Stimulated activated CD8-positive, alpha-beta memory T cell treated with anti-CD3 and anti-CD28 coated beads, Interleukin-15, amount 100 ng/mL, for 48 hours (primary cell): ENCODE data around the gene VWC2L.

Experiments
- DNase-seq, 2 donors: peaks; one replicate each; pipeline ENCODE4 v3.0.0-alpha.2; 2020; ENCODE audit warnings: low read depth in 2 of 2

Gene VWC2L

GRCh38 chr2:214410918-214411554 lies at the start of gene VWC2L:
Gene VWC2L, plus strand, starts transcription at chr2:214411054. Its CDS starts 3,140 bp downstream, at chr2:214414194.
- DNase-seq = peak in 1 of 2 donors; percentile 1

DNA sequence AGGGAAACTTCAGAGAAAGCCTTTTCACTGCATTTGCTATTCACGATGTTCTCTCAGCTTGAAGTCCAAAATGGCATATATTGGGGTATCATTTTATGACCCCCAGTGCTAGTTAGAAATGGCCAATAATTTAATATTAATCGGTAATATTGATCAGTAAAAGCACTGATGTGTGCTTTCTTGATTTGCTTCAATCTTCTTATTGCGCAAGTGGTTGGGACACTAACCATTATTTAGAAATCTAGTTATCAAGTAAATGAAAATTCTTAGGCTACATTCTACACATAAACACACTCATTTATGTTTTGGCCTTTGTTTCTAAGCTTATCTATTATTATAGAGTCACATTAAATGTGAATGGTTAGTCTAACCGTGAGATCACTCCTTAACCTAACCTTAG lies 49.7 kb upstream of the VWC2L start:
- no peak for DNase-seq

DNA sequence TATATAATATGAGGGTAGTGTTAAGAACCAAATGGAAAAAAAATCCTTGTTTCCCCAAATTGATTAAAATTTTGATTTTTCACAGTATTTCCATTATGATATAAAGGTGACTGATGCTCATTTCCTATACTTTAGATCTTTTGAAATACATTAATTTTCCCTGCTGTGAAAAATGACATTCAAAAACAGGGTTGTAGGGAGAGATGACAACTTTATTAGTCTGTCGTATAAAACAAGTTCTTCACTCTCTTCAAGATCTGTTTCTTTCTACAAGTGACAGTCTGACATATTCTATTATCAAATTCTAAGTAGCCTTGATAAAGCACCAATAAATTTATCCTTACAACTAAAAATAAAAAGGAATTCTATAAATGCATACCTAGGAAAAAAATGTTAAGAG lies 45.3 kb upstream of the VWC2L start:
- DNase-seq = no peak

DNA sequence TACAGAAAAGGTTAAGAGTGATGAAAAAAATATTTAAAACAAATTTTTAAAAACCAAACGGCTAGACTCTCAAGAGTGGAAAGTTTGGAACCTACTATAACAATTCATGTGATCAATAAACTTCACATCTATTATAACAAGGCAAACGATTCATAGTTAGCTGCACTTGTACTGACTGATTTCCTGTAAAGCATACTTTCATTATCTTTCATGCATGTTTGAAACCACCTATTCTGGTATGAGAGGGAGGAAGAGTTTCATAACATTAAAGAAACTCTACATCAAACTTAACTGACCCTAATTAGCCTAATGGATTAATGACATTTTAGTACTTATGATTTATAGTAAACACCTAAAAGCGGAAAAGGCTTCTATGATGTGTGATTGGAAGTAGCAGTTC lies 43.7 kb upstream of the VWC2L start:
- DNase-seq = no peak

GRCh38 chr2:214376618-214377285 lies 34.1 kb upstream of the VWC2L start:
- no peak for DNase-seq

GRCh38 chr2:214377286-214377624 lies 33.6 kb upstream of the VWC2L start:
- no peak for DNase-seq

GRCh38 chr2:214378455-214379103 lies 32.3 kb upstream of the VWC2L start:
- no peak for DNase-seq

GRCh38 chr2:214379227-214379626 lies 31.6 kb upstream of the VWC2L start:
- no peak for DNase-seq

- DNase-seq = no peak
These were observed 30.2 kb upstream of the VWC2L start for GRCh38 chr2:214380681-214381080.

DNA sequence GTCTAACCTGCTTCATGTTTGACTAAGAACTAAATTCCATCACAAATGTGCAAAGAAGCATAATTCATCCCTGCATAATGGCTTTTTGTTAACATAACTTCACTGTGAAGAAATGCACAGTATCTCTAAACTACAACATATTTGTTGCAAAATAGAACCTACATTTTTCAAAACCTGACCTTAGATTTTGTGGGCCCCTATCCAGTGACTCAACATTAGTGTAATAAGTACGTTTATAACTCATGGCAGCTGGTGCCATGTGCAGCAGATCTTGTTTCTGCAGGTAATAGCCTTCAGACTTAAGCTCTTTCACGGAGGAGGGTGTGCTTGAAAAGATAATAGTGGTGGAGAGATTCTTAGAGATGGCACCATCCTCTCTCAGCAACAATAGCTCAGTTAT lies 28.6 kb upstream of the VWC2L start:
- no peak for DNase-seq

GRCh38 chr2:214386720-214387119 lies 24.1 kb upstream of the VWC2L start:
- DNase-seq = no peak

DNA sequence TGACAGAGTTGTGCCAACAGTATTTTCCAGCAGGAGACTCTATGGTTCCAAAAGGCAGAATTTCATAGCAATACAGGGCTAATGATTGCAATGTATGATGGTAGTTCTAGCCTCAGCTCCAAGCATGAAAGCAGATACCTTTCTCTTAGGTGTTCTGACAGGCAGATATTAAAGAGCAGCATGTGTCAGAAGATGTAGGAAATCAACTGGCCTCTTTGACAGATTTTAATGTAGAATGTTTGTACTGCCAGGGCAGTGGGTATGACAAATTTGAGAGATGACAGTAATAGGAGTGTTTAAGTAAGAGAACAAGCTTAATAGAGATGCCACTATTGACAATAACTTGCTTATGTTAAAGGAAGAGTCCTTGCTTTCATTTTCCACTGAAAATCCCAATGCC lies 21.5 kb upstream of the VWC2L start:
- DNase-seq = no peak

DNA sequence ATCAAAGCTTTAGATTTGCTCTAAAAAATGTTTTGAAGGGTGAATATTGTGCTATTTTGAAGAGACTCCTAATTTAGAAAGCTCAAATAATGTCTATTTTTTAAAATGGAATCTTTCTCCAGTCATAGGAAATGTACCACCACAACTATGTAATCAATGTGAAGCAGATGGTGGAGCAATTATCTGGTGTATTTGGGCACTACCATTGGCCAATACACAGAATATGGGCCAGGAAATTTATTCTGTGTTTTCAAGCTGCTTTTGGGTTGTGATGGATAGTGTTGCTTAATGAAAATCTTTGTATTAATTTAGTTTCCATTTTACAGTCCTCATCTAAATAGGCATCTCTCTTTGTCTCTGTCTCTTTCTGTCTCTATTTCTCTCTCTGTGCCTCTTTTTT lies 17.1 kb upstream of the VWC2L start:
- DNase-seq = no peak

DNA sequence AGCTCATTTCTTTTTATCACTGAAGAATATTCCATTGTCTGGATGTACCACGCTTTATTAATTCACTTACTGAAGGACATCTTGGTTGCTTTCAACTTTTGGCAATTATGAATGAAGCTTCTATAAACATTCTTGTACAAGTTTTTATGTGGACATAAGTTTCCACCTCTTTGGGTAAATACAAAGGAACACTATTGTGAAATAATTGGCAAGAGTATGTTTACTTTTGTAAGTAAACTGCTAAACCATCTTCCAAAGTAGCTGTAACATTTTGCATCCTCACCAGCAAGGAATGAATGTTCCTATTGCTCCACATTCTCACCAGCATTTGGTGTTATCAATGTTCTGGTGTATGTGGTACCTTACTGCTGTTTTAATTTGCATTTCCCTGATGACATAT lies 15.8 kb upstream of the VWC2L start:
- no peak for DNase-seq

GRCh38 chr2:214401580-214401979 lies 9.3 kb upstream of the VWC2L start:
- DNase-seq = no peak

GRCh38 chr2:214410128-214410775 lies 602 bp upstream of the VWC2L start:
- no peak for DNase-seq

- DNase-seq = no peak
These were observed 1.8 kb downstream of the VWC2L start for GRCh38 chr2:214412679-214413078.

GRCh38 chr2:214436470-214436869 lies 25.6 kb downstream of the VWC2L start:
- DNase-seq = no peak

- no peak for DNase-seq
These were observed 39.5 kb downstream of the VWC2L start for GRCh38 chr2:214450118-214450894.

DNA sequence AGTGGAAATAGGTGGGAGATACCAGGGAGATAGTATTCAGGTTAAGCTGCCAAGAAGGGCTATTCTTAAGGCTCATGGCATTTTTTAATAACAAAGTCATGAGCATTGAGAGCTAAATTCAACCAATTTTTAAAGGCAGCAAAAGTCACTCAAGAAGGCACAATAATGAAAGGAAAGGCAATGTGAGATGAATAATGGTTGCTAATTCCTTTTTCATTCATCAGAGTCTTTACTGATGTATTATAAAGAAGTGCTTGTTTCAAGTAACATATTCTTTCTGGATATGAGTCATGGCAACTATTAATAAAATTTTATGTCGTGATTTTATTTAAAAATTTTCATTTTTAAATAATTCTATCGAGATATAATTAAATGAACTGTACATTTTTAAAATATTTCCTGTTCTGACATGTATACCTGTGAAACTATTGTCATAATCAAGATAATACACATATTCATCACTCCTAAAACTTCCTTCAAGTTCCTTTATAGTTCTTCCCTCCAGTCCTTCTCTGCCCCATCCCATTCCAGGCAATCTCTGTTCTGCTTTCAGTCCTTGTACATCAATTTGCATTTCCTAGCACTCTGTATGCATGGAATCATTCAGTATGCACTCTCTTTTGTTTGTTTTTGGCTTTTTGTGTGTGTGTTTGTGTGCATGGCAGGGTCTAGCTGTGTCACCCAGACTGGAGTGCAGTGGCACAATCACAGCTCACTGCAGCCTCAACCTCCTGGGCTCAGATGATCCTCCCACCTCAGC lies 40.8 kb downstream of the VWC2L start:
- DNase-seq = no peak
